H9 (cell line): Measurements from ENCODE around the gene GP1BA. TPM values are rescaled to one million over a fixed set of nuclear protein-coding genes. Genes with fewer than 3 reads are reported as not detected.

Experiments
- DNase-seq: peaks from one replicate; pipeline ENCODE4 v3.0.0-alpha.2; 2017
- H2AFZ ChIP-seq: one replicate; pipeline ENCODE4 v1.6.1; 2013; ENCODE audit warnings: mild to moderate bottlenecking, low read length, control low read depth, moderate library complexity
- H2AK5ac ChIP-seq: 2 replicates; pipeline ENCODE4 v1.6.1; 2013; ENCODE audit warnings: low read length, control low read depth, mixed read lengths; ENCODE audit not compliant: insufficient read length
- H2BK120ac ChIP-seq: one replicate; pipeline ENCODE4 v1.6.1; 2013; ENCODE audit warnings: low read depth, mild to moderate bottlenecking, low read length, control low read depth, inconsistent platforms; ENCODE audit not compliant: poor library complexity, severe bottlenecking
- H2BK12ac ChIP-seq: 2 replicates; pipeline ENCODE4 v1.6.1; 2013; ENCODE audit warnings: low read length, control low read depth, mixed read lengths, low read depth; ENCODE audit not compliant: insufficient read length
- H2BK15ac ChIP-seq: 2 replicates; pipeline ENCODE4 v1.6.1; 2013; ENCODE audit warnings: low read depth, low read length, control low read depth
- H2BK20ac ChIP-seq: one replicate; pipeline ENCODE4 v1.6.1; 2013; ENCODE audit warnings: low read depth, mild to moderate bottlenecking, low read length, control low read depth, inconsistent platforms; ENCODE audit not compliant: poor library complexity, severe bottlenecking
- H2BK5ac ChIP-seq: 2 replicates; pipeline ENCODE4 v1.6.1; 2013; ENCODE audit warnings: low read length, control low read depth, mixed read lengths; ENCODE audit not compliant: insufficient read length
- H3K14ac ChIP-seq: 2 replicates; pipeline ENCODE4 v1.6.1; 2013; ENCODE audit warnings: low read length, control low read depth; ENCODE audit not compliant: insufficient read depth
- H3K18ac ChIP-seq: 2 replicates; pipeline ENCODE4 v1.6.1; 2013; ENCODE audit warnings: low read depth, mild to moderate bottlenecking, mixed read lengths, low read length, control low read depth; ENCODE audit not compliant: insufficient read length
- H3K23ac ChIP-seq: 2 replicates; pipeline ENCODE4 v1.6.1; 2013; ENCODE audit warnings: low read length, control low read depth, mixed read lengths, low read depth; ENCODE audit not compliant: insufficient read length
- H3K23me2 ChIP-seq: 2 replicates; pipeline ENCODE4 v1.6.1; 2013; ENCODE audit warnings: low read depth, mild to moderate bottlenecking, mixed read lengths, low read length, control low read depth; ENCODE audit not compliant: insufficient read length, poor library complexity, severe bottlenecking
- H3K27ac ChIP-seq: 2 replicates; pipeline ENCODE4 v1.5.1; 2013; ENCODE audit warnings: low read length, control low read depth, mixed read lengths, low read depth; ENCODE audit not compliant: insufficient read length
- H3K27me3 ChIP-seq: 2 replicates; pipeline ENCODE4 v1.6.1; 2013; ENCODE audit warnings: low read length, control low read depth, inconsistent platforms; ENCODE audit not compliant: insufficient read depth
- H3K4ac ChIP-seq: 2 replicates; pipeline ENCODE4 v1.6.1; 2013; ENCODE audit warnings: low read depth, mild to moderate bottlenecking, control low read depth, inconsistent platforms, low read length, moderate library complexity
- H3K4me1 ChIP-seq: 2 replicates; pipeline ENCODE4 v1.6.1; 2013; ENCODE audit warnings: low read length, control low read depth, inconsistent platforms; ENCODE audit not compliant: insufficient read depth
- H3K4me2 ChIP-seq: 2 replicates; pipeline ENCODE4 v1.6.1; 2013; ENCODE audit warnings: low read length, control low read depth, mixed read lengths; ENCODE audit not compliant: insufficient read length, insufficient read depth
- H3K56ac ChIP-seq: 2 replicates; pipeline ENCODE4 v1.6.1; 2013; ENCODE audit warnings: low read depth, mild to moderate bottlenecking, mixed read lengths, low read length, control low read depth; ENCODE audit not compliant: insufficient read length
- H3K79me1 ChIP-seq: 2 replicates; pipeline ENCODE4 v1.6.1; 2013; ENCODE audit warnings: low read depth, mild to moderate bottlenecking, moderate library complexity, low read length, control low read depth, inconsistent platforms; ENCODE audit not compliant: insufficient read depth, poor library complexity, severe bottlenecking
- H3K79me2 ChIP-seq: 2 replicates; pipeline ENCODE4 v1.6.1; 2013; ENCODE audit warnings: low read length, control low read depth, inconsistent platforms; ENCODE audit not compliant: insufficient read depth
- H3K9ac ChIP-seq: 2 replicates; pipeline ENCODE4 v1.6.1; 2013; ENCODE audit warnings: low read length, control low read depth, mixed read lengths; ENCODE audit not compliant: insufficient read length; ENCODE audit errors: extremely low read depth
- H3K9me3 ChIP-seq: one replicate; pipeline ENCODE4 v1.6.1; 2013; ENCODE audit warnings: low read depth, low read length, inconsistent platforms; ENCODE audit not compliant: control insufficient read depth
- H3T11ph ChIP-seq: one replicate; pipeline ENCODE4 v1.6.1; 2013; ENCODE audit warnings: mild to moderate bottlenecking, low read length, control low read depth, inconsistent platforms
- H4K20me1 ChIP-seq: one replicate; pipeline ENCODE4 v1.6.1; 2013; ENCODE audit not compliant: control insufficient read depth, insufficient read length, insufficient read depth
- H4K5ac ChIP-seq: 2 replicates; pipeline ENCODE4 v1.6.1; 2013; ENCODE audit warnings: low read depth, mild to moderate bottlenecking, mixed read lengths, low read length, control low read depth; ENCODE audit not compliant: insufficient read length
- H4K8ac ChIP-seq: replicated peaks from 2 replicates; pipeline ENCODE4 v1.6.1; 2013; ENCODE audit warnings: low read length, control low read depth, mixed read lengths, low read depth; ENCODE audit not compliant: insufficient read length
- H4K91ac ChIP-seq: 2 replicates; pipeline ENCODE4 v1.6.1; 2013; ENCODE audit warnings: low read depth, mild to moderate bottlenecking, moderate library complexity, mixed read lengths, low read length, control low read depth; ENCODE audit not compliant: insufficient read length
- H3K27ac Mint-ChIP-seq, 3 experiments: 2 replicates in 2 of 3; 3 replicates in 1 of 3; pipeline ENCODE4 v1.8.0; 2020 to 2021; ENCODE audit warnings: mixed read lengths in 3 of 3, mild to moderate bottlenecking in 1 of 3, moderate library complexity in 1 of 3
- H3K27me3 Mint-ChIP-seq: 2 replicates; pipeline ENCODE4 v1.8.0; 2021; ENCODE audit warnings: low read depth, mild to moderate bottlenecking, moderate library complexity, mixed read lengths
- H3K36me3 Mint-ChIP-seq, 3 experiments: 2 replicates in 2 of 3; 3 replicates in 1 of 3; pipeline ENCODE4 v1.8.0; 2020 to 2021; ENCODE audit warnings: low read depth in 3 of 3, mixed read lengths in 3 of 3; ENCODE audit not compliant: insufficient read depth in 1 of 3
- H3K4me1 Mint-ChIP-seq, 2 experiments: 2 replicates each; pipeline ENCODE4 v1.8.0; 2020; ENCODE audit warnings: mixed read lengths in 2 of 2
- H3K4me3 Mint-ChIP-seq, 2 experiments: 2 replicates in 1 of 2; 3 replicates in 1 of 2; pipeline ENCODE4 v1.8.0; 2020 to 2021; ENCODE audit warnings: mild to moderate bottlenecking in 2 of 2, mixed read lengths in 2 of 2, moderate library complexity in 1 of 2
- H3K9me3 Mint-ChIP-seq, 2 experiments: 2 replicates in 1 of 2; 3 replicates in 1 of 2; pipeline ENCODE4 v1.8.0; 2020; ENCODE audit warnings: mild to moderate bottlenecking in 2 of 2, mixed read lengths in 2 of 2, moderate library complexity in 1 of 2
- WGBS: extraction: QIAGEN DNeasy Blood & Tissue Kit; methylation state at CpG from one replicate; pipeline ENCODE4 v1.1.7; 2013; ENCODE audit warnings: missing lambda C conversion rate, low lambda C conversion rate, mixed read lengths; ENCODE audit not compliant: insufficient read length; ENCODE audit errors: extremely low coverage; 5-methylcytosine and 5-hydroxymethylcytosine counted together
- total RNA-seq: library from RNA; stranded (reverse); gene quantifications from 2 replicates; pipeline ENCODE4 v1.2.1, GENCODE V29; 2021
- TF ChIP-seq, protein P1 (sequence below): fragments of 200-600 bp; sonication (generic); conservative IDR thresholded peaks from 3 replicates; pipeline ENCODE4 v1.8.0; 2021; ENCODE audit warnings: antibody characterized with exemption, mild to moderate bottlenecking

The GP1BA gene
- total RNA-seq, 1 experiment from 2014 or later: not detected

DNA sequence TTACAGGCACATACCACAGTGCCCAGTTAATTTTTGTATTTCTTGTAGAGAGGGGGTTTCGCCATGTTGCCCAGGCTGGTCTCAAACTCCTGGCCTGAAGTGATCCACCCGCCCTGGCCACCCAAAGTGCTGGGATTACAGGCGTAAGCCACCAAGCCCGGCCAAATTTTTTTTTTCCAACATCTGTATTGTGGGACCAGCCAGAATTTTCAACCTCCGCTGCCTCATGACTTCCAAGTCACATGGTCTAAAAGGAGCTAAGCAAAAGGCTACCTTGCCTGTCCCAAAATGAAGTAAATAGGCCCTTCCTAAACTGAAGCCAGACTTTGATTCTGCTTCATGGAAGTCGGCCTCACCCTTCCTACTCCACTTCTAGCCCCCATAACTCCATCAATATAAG, 39.7 kb downstream of the GP1BA start:
- Histone ChIP-seq H2BK5ac (no peak overlapping the region), H3K79me1 (no peaks in the 10 kb centered on the region), H3K23me2 (peaks cover 17% of the 10 kb centered on the region), H3K79me2 (peaks cover 2% of the 10 kb centered on the region; the same call in 1 of the 2 replicates), H3K14ac (no peak overlapping the region), H3T11ph (no peak overlapping the region), H3K23ac (no peak overlapping the region), H3K9me3 (no peaks in the 10 kb centered on the region), H4K91ac (no peak overlapping the region), H4K5ac (no peak overlapping the region), H4K20me1 (no peaks in the 10 kb centered on the region), H2BK120ac (no peak overlapping the region), H4K8ac (no peak overlapping the region), H3K56ac (no peak overlapping the region), H2BK12ac (no peak overlapping the region), H2BK20ac (no peak overlapping the region), H3K18ac (no peak overlapping the region), H3K9ac (no peak overlapping the region), H3K4ac (no peak overlapping the region), H3K4me1 (peaks cover 10% of the 10 kb centered on the region; the same call in 1 of the 2 replicates), H3K27me3 (peaks cover 11% of the 10 kb centered on the region; the same call in 1 of the 2 replicates), H2AK5ac (no peak overlapping the region), H2BK15ac (no peak overlapping the region), H2AFZ (no peak overlapping the region), H3K27ac (no peak overlapping the region), H3K4me2 (no peak overlapping the region)
- H3K9me3 Mint-ChIP-seq: no peaks in the 10 kb centered on the region
- no peak for DNase-seq
- no CpG with 5 or more reads among the region's 6 CpGs for WGBS
- TF ChIP-seq, protein P1, sequence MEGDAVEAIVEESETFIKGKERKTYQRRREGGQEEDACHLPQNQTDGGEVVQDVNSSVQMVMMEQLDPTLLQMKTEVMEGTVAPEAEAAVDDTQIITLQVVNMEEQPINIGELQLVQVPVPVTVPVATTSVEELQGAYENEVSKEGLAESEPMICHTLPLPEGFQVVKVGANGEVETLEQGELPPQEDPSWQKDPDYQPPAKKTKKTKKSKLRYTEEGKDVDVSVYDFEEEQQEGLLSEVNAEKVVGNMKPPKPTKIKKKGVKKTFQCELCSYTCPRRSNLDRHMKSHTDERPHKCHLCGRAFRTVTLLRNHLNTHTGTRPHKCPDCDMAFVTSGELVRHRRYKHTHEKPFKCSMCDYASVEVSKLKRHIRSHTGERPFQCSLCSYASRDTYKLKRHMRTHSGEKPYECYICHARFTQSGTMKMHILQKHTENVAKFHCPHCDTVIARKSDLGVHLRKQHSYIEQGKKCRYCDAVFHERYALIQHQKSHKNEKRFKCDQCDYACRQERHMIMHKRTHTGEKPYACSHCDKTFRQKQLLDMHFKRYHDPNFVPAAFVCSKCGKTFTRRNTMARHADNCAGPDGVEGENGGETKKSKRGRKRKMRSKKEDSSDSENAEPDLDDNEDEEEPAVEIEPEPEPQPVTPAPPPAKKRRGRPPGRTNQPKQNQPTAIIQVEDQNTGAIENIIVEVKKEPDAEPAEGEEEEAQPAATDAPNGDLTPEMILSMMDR: no peak
- no peak overlapping the region for H3K27ac Mint-ChIP-seq
- peaks cover 20 to 38% (median 24%) of the 10 kb centered on the region in 3 experiments for H3K36me3 Mint-ChIP-seq
- no peak overlapping the region for H3K4me3 Mint-ChIP-seq
- H3K27me3 Mint-ChIP-seq: peaks cover 38% of the 10 kb centered on the region
- peaks cover 31% of the 10 kb centered on the region in 2 experiments for H3K4me1 Mint-ChIP-seq
